Measurements from ENCODE around the gene ZNF160.

DNA sequence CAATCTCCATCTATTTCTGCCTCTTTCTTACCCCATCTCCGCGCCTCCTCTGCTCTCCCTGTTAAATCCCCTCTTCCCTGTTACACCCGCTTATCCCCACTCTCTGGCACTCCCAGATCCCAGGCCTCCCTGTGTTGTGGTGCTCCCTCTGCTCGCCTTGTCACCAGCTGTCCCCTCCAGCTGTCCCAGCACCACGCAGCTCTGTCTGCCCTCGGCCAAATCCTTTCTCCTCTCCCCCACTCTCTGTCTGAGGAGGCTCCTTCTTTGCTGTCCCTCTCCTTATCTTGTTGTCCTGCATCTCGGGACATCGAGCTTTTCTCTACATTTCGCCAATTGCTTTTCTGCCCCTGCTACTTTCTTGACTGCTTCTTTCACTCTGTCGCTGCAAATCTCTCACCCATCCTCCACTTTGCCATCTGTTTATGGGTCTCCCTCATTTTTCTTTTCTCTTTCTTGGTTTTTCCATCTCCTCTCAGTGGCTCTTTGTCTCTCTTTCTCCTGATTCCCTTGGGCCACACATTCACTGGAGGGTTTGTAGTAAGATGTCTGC, 941 bp downstream of the ZNF160 start:
- TF ChIP-seq, protein P1, sequence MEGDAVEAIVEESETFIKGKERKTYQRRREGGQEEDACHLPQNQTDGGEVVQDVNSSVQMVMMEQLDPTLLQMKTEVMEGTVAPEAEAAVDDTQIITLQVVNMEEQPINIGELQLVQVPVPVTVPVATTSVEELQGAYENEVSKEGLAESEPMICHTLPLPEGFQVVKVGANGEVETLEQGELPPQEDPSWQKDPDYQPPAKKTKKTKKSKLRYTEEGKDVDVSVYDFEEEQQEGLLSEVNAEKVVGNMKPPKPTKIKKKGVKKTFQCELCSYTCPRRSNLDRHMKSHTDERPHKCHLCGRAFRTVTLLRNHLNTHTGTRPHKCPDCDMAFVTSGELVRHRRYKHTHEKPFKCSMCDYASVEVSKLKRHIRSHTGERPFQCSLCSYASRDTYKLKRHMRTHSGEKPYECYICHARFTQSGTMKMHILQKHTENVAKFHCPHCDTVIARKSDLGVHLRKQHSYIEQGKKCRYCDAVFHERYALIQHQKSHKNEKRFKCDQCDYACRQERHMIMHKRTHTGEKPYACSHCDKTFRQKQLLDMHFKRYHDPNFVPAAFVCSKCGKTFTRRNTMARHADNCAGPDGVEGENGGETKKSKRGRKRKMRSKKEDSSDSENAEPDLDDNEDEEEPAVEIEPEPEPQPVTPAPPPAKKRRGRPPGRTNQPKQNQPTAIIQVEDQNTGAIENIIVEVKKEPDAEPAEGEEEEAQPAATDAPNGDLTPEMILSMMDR (IDR thresholded peaks at IDR 0.05) = no peak
- TF ChIP-seq POLR2A (IDR thresholded peaks at IDR 0.05) = peak in 1 of 2 donors; percentile 4
